ENCODE results near the gene ZBTB45.

GRCh38 chr19:58521651-58522050 is 2.0 kb upstream of the ZBTB45 start:
- TF ChIP-seq EP300 (conservative IDR thresholded peaks at IDR 0.05; ENCODE audit: poor library complexity, severe bottlenecking) (no peak), TAF1 (IDR thresholded peaks at IDR 0.05; ENCODE audit: low read depth) (no peak)

All from neural cell (in vitro differentiated cells).